ENCODE results near the gene SYAP1.

GRCh38 chrX:16774746-16775145 lies 55.3 kb downstream of the SYAP1 start:
- TF ChIP-seq CTCF (IDR thresholded peaks at IDR 0.05 in 4 of 5, conservative IDR thresholded peaks at IDR 0.05 in 1 of 5) (no peak), POLR2A (IDR thresholded peaks at IDR 0.05) (no peak)
